ENCODE measurements around the gene ASGR1. TPM values are rescaled to one million over a fixed set of nuclear protein-coding genes. Genes with fewer than 3 reads are reported as not detected.
A peak's percentile ranks its signal among the peaks of the same experiment; 100 is the strongest.

Gene ASGR1
- total and polyA plus RNA-seq, 11 donors: 0.19 to 3.5 (median 0.53) TPM; not detected in 3

- Histone ChIP-seq H3K36me3 (no peaks in the 10 kb centered on the region), H3K9me3 (no peaks in the 10 kb centered on the region), H3K27me3 (peaks cover 0 to 17% (median 3%) of the 10 kb centered on the region in 9 donors), H3K4me1 (peaks cover 0 to 35% (median 0%) of the 10 kb centered on the region in 12 donors), H3K4me3 (no peak overlapping the region), H3K27ac (no peak overlapping the region)
- intact Hi-C loops (cut with DNase I): no loop called here
- TF ChIP-seq POLR2A (IDR thresholded peaks at IDR 0.05) (no peak), CTCF (IDR thresholded peaks at IDR 0.05) (no peak)
- DNase-seq (no peak), ATAC-seq (no peak)
- 90 to 94% (median 91%) methylated on average over 5 of the region's 5 CpGs for WGBS, 4 donors
These were observed 54.2 kb downstream of the ASGR1 start for GRCh38 chr17:7124923-7125322.

- Histone ChIP-seq H3K4me1 (peaks cover 0 to 40% (median 0%) of the 10 kb centered on the region in 12 donors), H3K36me3 (no peaks in the 10 kb centered on the region), H3K4me3 (no peak overlapping the region), H3K9me3 (no peaks in the 10 kb centered on the region), H3K27me3 (peaks cover 0 to 24% (median 3%) of the 10 kb centered on the region in 9 donors), H3K27ac (peak overlapping the region in 1 of 12 donors; percentile 10)
- intact Hi-C loops (cut with DNase I): no loop called here
- no peak for ATAC-seq
- TF ChIP-seq POLR2A (IDR thresholded peaks at IDR 0.05) (no peak), CTCF (IDR thresholded peaks at IDR 0.05) (no peak)
- no peak for DNase-seq
- 81 to 88% (median 84%) methylated on average over 4 of the region's 4 CpGs for WGBS, 4 donors
These were observed 55.3 kb downstream of the ASGR1 start for GRCh38 chr17:7123844-7124243.

MicroRNAs within 50 kb of the gene (microRNA counts, 767-probe panel; counts per million panel counts)
- 0 to 71.6 counts per million in 2 donors for microRNA hsa-miR-324-3p
- 2,601 to 2,684 counts per million in 2 donors for microRNA hsa-miR-324-5p

Small RNA genes lying within 50 kb of the gene (microRNA-seq; reads per million reads assigned to microRNA genes)
- gene MIR324: 509 to 1,056 (median 1,017) reads per million in 4 donors

Other genes starting within 250 kb of the ASGR1 start
- gene ALOX12, start 183.3 kb downstream of the ASGR1 start, total RNA-seq: under 1 TPM in 1 of 9 donors, not detected in 8; 0.44 TPM
- gene ALOX12, start 183.3 kb downstream of the ASGR1 start, polyA plus RNA-seq: not detected
- 100 to 1,000 TPM; 149 to 255 (median 171) TPM for gene RNASEK, start 166.7 kb downstream of the ASGR1 start, total RNA-seq
- 100 to 1,000 TPM; 290 to 387 TPM for gene RNASEK, start 166.7 kb downstream of the ASGR1 start, polyA plus RNA-seq
- gene BCL6B, start 156.3 kb downstream of the ASGR1 start, total RNA-seq: 10 to 100 TPM in 6 of 9 donors, 1 to 10 TPM in 3; 9.0 to 32.8 (median 14.9) TPM
- 10 to 100 TPM in 1 of 2 donors, 1 to 10 TPM in 1; 5.9 to 10.3 TPM for gene BCL6B, start 156.3 kb downstream of the ASGR1 start, polyA plus RNA-seq
- gene SLC16A13, start 143.4 kb downstream of the ASGR1 start, total RNA-seq: 1 to 10 TPM in 8 of 9 donors, under 1 TPM in 1; 0.83 to 2.1 (median 1.1) TPM
- gene SLC16A13, start 143.4 kb downstream of the ASGR1 start, polyA plus RNA-seq: under 1 TPM; 0.87 to 0.95 TPM
- under 1 TPM in 8 of 9 donors, not detected in 1; 0.19 to 1.00 (median 0.79) TPM for gene SLC16A11, start 135.3 kb downstream of the ASGR1 start, total RNA-seq
- 1 to 10 TPM in 1 of 2 donors, under 1 TPM in 1; 0.68 to 1.4 TPM for gene SLC16A11, start 135.3 kb downstream of the ASGR1 start, polyA plus RNA-seq
- gene CLEC10A, start 99.1 kb downstream of the ASGR1 start, total RNA-seq: 10 to 100 TPM in 2 of 9 donors, 1 to 10 TPM in 7; 1.5 to 30.1 (median 3.5) TPM
- 1 to 10 TPM; 1.8 to 2.7 TPM for gene CLEC10A, start 99.1 kb downstream of the ASGR1 start, polyA plus RNA-seq
- 1 to 10 TPM in 1 of 9 donors, under 1 TPM in 2, not detected in 6; 0.29 to 2.1 (median 0.39) TPM for gene ASGR2, start 64.5 kb downstream of the ASGR1 start, total RNA-seq
- gene ASGR2, start 64.5 kb downstream of the ASGR1 start, polyA plus RNA-seq: under 1 TPM in 1 of 2 donors, not detected in 1; 0.28 TPM
- 10 to 100 TPM; 12.0 to 24.3 (median 16.6) TPM for gene DLG4, start 40.5 kb upstream of the ASGR1 start, total RNA-seq
- 10 to 100 TPM in 1 of 2 donors, 1 to 10 TPM in 1; 5.3 to 15.5 TPM for gene DLG4, start 40.5 kb upstream of the ASGR1 start, polyA plus RNA-seq
- 1,000 to 10,000 TPM in 7 of 9 donors, 100 to 1,000 TPM in 2; 874 to 2,110 (median 1,385) TPM for gene ACADVL, start 40.6 kb upstream of the ASGR1 start, total RNA-seq
- gene ACADVL, start 40.6 kb upstream of the ASGR1 start, polyA plus RNA-seq: 1,000 to 10,000 TPM in 1 of 2 donors, 100 to 1,000 TPM in 1; 601 to 2,758 TPM
- 10 to 100 TPM; 14.0 to 28.6 (median 17.8) TPM for gene DVL2, start 55.1 kb upstream of the ASGR1 start, total RNA-seq
- gene DVL2, start 55.1 kb upstream of the ASGR1 start, polyA plus RNA-seq: 10 to 100 TPM; 13.0 to 15.6 TPM
- gene PHF23, start 60.1 kb upstream of the ASGR1 start, total RNA-seq: 10 to 100 TPM; 19.1 to 36.7 (median 23.0) TPM
- 10 to 100 TPM; 13.7 to 31.8 TPM for gene PHF23, start 60.1 kb upstream of the ASGR1 start, polyA plus RNA-seq
- 100 to 1,000 TPM; 293 to 591 (median 491) TPM for gene GABARAP, start 63.1 kb upstream of the ASGR1 start, total RNA-seq
- 100 to 1,000 TPM; 580 to 674 TPM for gene GABARAP, start 63.1 kb upstream of the ASGR1 start, polyA plus RNA-seq
- 100 to 1,000 TPM in 6 of 9 donors, 10 to 100 TPM in 3; 54.0 to 126 (median 107) TPM for gene CTDNEP1, start 72.4 kb upstream of the ASGR1 start, total RNA-seq
- gene CTDNEP1, start 72.4 kb upstream of the ASGR1 start, polyA plus RNA-seq: 100 to 1,000 TPM in 1 of 2 donors, 10 to 100 TPM in 1; 54.4 to 120 TPM
- gene ELP5, start 72.8 kb upstream of the ASGR1 start, total RNA-seq: 10 to 100 TPM; 28.0 to 87.2 (median 52.6) TPM
- gene ELP5, start 72.8 kb upstream of the ASGR1 start, polyA plus RNA-seq: 10 to 100 TPM; 33.5 to 47.0 TPM
- gene CLDN7, start 83.1 kb upstream of the ASGR1 start, total RNA-seq: 1 to 10 TPM in 5 of 9 donors, under 1 TPM in 2, not detected in 2; 0.36 to 2.6 (median 2.0) TPM
- gene CLDN7, start 83.1 kb upstream of the ASGR1 start, polyA plus RNA-seq: 1 to 10 TPM; 1.1 to 1.3 TPM
- 100 to 1,000 TPM in 7 of 9 donors, 10 to 100 TPM in 2; 82.0 to 184 (median 172) TPM for gene SLC2A4, start 102.3 kb upstream of the ASGR1 start, total RNA-seq
- gene SLC2A4, start 102.3 kb upstream of the ASGR1 start, polyA plus RNA-seq: 100 to 1,000 TPM in 1 of 2 donors, 10 to 100 TPM in 1; 48.5 to 107 TPM
- gene YBX2, start 115.3 kb upstream of the ASGR1 start, total RNA-seq: 1 to 10 TPM in 1 of 9 donors, under 1 TPM in 8; 0.32 to 1.6 (median 0.56) TPM
- 1 to 10 TPM in 1 of 2 donors, under 1 TPM in 1; 0.43 to 2.0 TPM for gene YBX2, start 115.3 kb upstream of the ASGR1 start, polyA plus RNA-seq
- gene EIF5A, start 128.3 kb upstream of the ASGR1 start, total RNA-seq: 100 to 1,000 TPM; 120 to 500 (median 257) TPM
- 100 to 1,000 TPM; 403 to 934 TPM for gene EIF5A, start 128.3 kb upstream of the ASGR1 start, polyA plus RNA-seq
- gene GPS2, start 136.0 kb upstream of the ASGR1 start, total RNA-seq: 100 to 1,000 TPM in 1 of 9 donors, 10 to 100 TPM in 8; 51.0 to 118 (median 61.2) TPM
- gene GPS2, start 136.0 kb upstream of the ASGR1 start, polyA plus RNA-seq: 10 to 100 TPM; 81.6 to 88.4 TPM
- 10 to 100 TPM; 13.6 to 39.2 (median 27.6) TPM for gene NEURL4, start 150.0 kb upstream of the ASGR1 start, total RNA-seq
- gene NEURL4, start 150.0 kb upstream of the ASGR1 start, polyA plus RNA-seq: 10 to 100 TPM; 23.0 to 29.6 TPM
- gene ACAP1, start 157.2 kb upstream of the ASGR1 start, total RNA-seq: 10 to 100 TPM in 5 of 9 donors, 1 to 10 TPM in 3, under 1 TPM in 1; 0.88 to 24.2 (median 16.4) TPM
- gene ACAP1, start 157.2 kb upstream of the ASGR1 start, polyA plus RNA-seq: 1 to 10 TPM; 2.6 to 6.1 TPM
- gene KCTD11, start 172.8 kb upstream of the ASGR1 start, total RNA-seq: 1 to 10 TPM; 3.4 to 9.0 (median 5.9) TPM
- 1 to 10 TPM; 6.4 to 9.6 TPM for gene KCTD11, start 172.8 kb upstream of the ASGR1 start, polyA plus RNA-seq
- gene TMEM95, start 175.8 kb upstream of the ASGR1 start, total RNA-seq: not detected
- gene TMEM95, start 175.8 kb upstream of the ASGR1 start, polyA plus RNA-seq: not detected
- gene TNK1, start 201.7 kb upstream of the ASGR1 start, total RNA-seq: 1 to 10 TPM; 1.4 to 6.2 (median 2.2) TPM
- gene TNK1, start 201.7 kb upstream of the ASGR1 start, polyA plus RNA-seq: 1 to 10 TPM; 1.8 to 2.1 TPM
- 10 to 100 TPM; 14.3 to 29.5 (median 16.4) TPM for gene PLSCR3, start 215.2 kb upstream of the ASGR1 start, total RNA-seq
- gene PLSCR3, start 215.2 kb upstream of the ASGR1 start, polyA plus RNA-seq: 10 to 100 TPM; 21.2 to 28.3 TPM
- 10 to 100 TPM; 51.9 to 78.7 (median 69.5) TPM for gene TMEM256, start 224.7 kb upstream of the ASGR1 start, total RNA-seq
- gene TMEM256, start 224.7 kb upstream of the ASGR1 start, polyA plus RNA-seq: 100 to 1,000 TPM in 1 of 2 donors, 10 to 100 TPM in 1; 74.4 to 195 TPM
- gene NLGN2, start 228.5 kb upstream of the ASGR1 start, total RNA-seq: 10 to 100 TPM in 2 of 9 donors, 1 to 10 TPM in 7; 4.6 to 12.9 (median 7.3) TPM
- gene NLGN2, start 228.5 kb upstream of the ASGR1 start, polyA plus RNA-seq: 10 to 100 TPM in 1 of 2 donors, 1 to 10 TPM in 1; 3.5 to 11.1 TPM
- gene SPEM1, start 241.0 kb upstream of the ASGR1 start, total RNA-seq: not detected
- not detected for gene SPEM1, start 241.0 kb upstream of the ASGR1 start, polyA plus RNA-seq
- gene SPEM2, start 246.2 kb upstream of the ASGR1 start, total RNA-seq: not detected
- gene SPEM2, start 246.2 kb upstream of the ASGR1 start, polyA plus RNA-seq: not detected
- gene SPEM3, start 249.5 kb upstream of the ASGR1 start, total RNA-seq: not detected
- not detected for gene SPEM3, start 249.5 kb upstream of the ASGR1 start, polyA plus RNA-seq

Data from heart left ventricle (tissue), 16 donors.